Upper lobe of left lung (tissue), 4 donors: ENCODE measurements around the gene CHST8.

Experiments used
- EP300 ChIP-seq, 4 donors: sonication (generic); formaldehyde crosslinking; IDR thresholded peaks; one replicate each; pipeline ENCODE4 v1.5.1; 2017; ENCODE audit warnings: antibody characterized with exemption in 4 of 4, control low read depth in 2 of 4
- POLR2A ChIP-seq, 4 donors: fragments of 450-650 bp; IDR thresholded peaks; one replicate each; pipeline ENCODE4 v1.5.1; 2016 to 2017; ENCODE audit warnings: antibody characterized with exemption in 4 of 4, mild to moderate bottlenecking in 2 of 4
- POLR2AphosphoS5 ChIP-seq, 2 donors: sonication (generic); formaldehyde crosslinking; IDR thresholded peaks; one replicate each; pipeline ENCODE4 v1.5.1; 2017; ENCODE audit warnings: antibody characterized with exemption in 2 of 2
- TF ChIP-seq, protein P1 (sequence below), 6 experiments: fragments of 450-650 bp in 4 of 6; fragments of 200-600 bp in 2 of 6; sonication (generic) in 2 of 6; IDR thresholded peaks; one replicate each; pipeline ENCODE4 v1.5.1; 2016 to 2019; ENCODE audit warnings: antibody characterized with exemption in 6 of 6

DNA sequence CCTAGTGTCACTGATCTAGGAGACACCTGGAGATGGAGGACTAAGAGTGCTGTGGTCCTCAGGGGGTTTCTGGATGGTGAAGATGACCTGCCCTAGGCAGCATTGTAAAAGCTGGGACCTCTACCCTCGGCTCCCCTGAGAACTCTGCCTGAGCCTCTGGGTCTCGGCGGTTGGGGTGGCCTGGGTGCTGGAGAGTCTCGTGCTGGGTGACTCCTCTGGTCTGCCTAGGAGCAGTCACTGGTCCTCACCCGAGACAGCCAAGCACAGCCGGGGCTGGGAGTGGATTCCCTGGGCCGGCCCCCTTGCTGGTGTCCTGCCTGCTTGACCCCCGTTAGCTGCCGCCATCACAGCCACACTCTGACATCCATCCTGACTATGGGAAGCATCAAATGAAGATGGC is 181.6 kb downstream of the CHST8 start:
- TF ChIP-seq POLR2AphosphoS5 (IDR thresholded peaks at IDR 0.05) (no peak), POLR2A (IDR thresholded peaks at IDR 0.05) (no peak), EP300 (IDR thresholded peaks at IDR 0.05) (no peak)
- TF ChIP-seq, protein P1, sequence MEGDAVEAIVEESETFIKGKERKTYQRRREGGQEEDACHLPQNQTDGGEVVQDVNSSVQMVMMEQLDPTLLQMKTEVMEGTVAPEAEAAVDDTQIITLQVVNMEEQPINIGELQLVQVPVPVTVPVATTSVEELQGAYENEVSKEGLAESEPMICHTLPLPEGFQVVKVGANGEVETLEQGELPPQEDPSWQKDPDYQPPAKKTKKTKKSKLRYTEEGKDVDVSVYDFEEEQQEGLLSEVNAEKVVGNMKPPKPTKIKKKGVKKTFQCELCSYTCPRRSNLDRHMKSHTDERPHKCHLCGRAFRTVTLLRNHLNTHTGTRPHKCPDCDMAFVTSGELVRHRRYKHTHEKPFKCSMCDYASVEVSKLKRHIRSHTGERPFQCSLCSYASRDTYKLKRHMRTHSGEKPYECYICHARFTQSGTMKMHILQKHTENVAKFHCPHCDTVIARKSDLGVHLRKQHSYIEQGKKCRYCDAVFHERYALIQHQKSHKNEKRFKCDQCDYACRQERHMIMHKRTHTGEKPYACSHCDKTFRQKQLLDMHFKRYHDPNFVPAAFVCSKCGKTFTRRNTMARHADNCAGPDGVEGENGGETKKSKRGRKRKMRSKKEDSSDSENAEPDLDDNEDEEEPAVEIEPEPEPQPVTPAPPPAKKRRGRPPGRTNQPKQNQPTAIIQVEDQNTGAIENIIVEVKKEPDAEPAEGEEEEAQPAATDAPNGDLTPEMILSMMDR (IDR thresholded peaks at IDR 0.05) = no peak
